Mesendoderm (in vitro differentiated cells): ENCODE results near the gene ATP4A.
A peak's percentile ranks its signal among the peaks of the same experiment; 100 is the strongest.

Experiments used
- DNase-seq: peaks from one replicate; pipeline ENCODE4 v3.0.0; 2013
- H2AK5ac ChIP-seq: 2 replicates; pipeline ENCODE4 v1.6.1; 2013; ENCODE audit warnings: low read length, inconsistent platforms
- H2BK120ac ChIP-seq: 2 replicates; pipeline ENCODE4 v1.6.1; 2013; ENCODE audit warnings: low read depth, mild to moderate bottlenecking, low read length, moderate library complexity, mixed read lengths
- H2BK15ac ChIP-seq: replicated peaks from 2 replicates; pipeline ENCODE4 v1.6.1; 2013; ENCODE audit warnings: low read depth, mild to moderate bottlenecking, moderate library complexity
- H2BK5ac ChIP-seq: 2 replicates; pipeline ENCODE4 v1.6.1; 2013; ENCODE audit warnings: low read length, inconsistent platforms
- H3K18ac ChIP-seq: 2 replicates; pipeline ENCODE4 v1.6.1; 2013; ENCODE audit warnings: mild to moderate bottlenecking, low read length, mixed read lengths
- H3K23ac ChIP-seq: one replicate; pipeline ENCODE4 v1.6.1; 2013; ENCODE audit warnings: low read length
- H3K27ac ChIP-seq: 2 replicates; pipeline ENCODE4 v1.5.1; 2013; ENCODE audit warnings: low read depth, mild to moderate bottlenecking, inconsistent platforms, low read length, moderate library complexity
- H3K27me3 ChIP-seq: 2 replicates; pipeline ENCODE4 v1.6.1; 2013; ENCODE audit warnings: low read length, control low read depth, mild to moderate bottlenecking, inconsistent platforms; ENCODE audit not compliant: insufficient read depth, poor library complexity
- H3K36me3 ChIP-seq: 2 replicates; pipeline ENCODE4 v1.6.1; 2013; ENCODE audit warnings: low read length, inconsistent platforms; ENCODE audit not compliant: control insufficient read depth, insufficient read depth
- H3K4ac ChIP-seq: one replicate; pipeline ENCODE4 v1.6.1; 2013; ENCODE audit warnings: low read depth, mild to moderate bottlenecking, low read length, moderate library complexity
- H3K4me1 ChIP-seq: 2 replicates; pipeline ENCODE4 v1.6.1; 2013; ENCODE audit warnings: low read depth, low read length, inconsistent platforms; ENCODE audit not compliant: control insufficient read depth
- H3K4me2 ChIP-seq: 2 replicates; pipeline ENCODE4 v1.6.1; 2013; ENCODE audit warnings: low read length
- H3K4me3 ChIP-seq: 2 replicates; pipeline ENCODE4 v1.5.1; 2013; ENCODE audit warnings: mild to moderate bottlenecking, low read length
- H3K56ac ChIP-seq: one replicate; pipeline ENCODE4 v1.6.1; 2013; ENCODE audit warnings: low read length
- H3K79me1 ChIP-seq: 2 replicates; pipeline ENCODE4 v1.6.1; 2013; ENCODE audit warnings: low read length, inconsistent platforms
- H3K79me2 ChIP-seq: 2 replicates; pipeline ENCODE4 v1.6.1; 2013; ENCODE audit warnings: mild to moderate bottlenecking, low read length; ENCODE audit not compliant: control insufficient read depth, insufficient read depth
- H3K9ac ChIP-seq: 2 replicates; pipeline ENCODE4 v1.6.1; 2013; ENCODE audit warnings: low read length, inconsistent platforms
- H4K5ac ChIP-seq: one replicate; pipeline ENCODE4 v1.6.1; 2013; ENCODE audit warnings: low read length
- H4K8ac ChIP-seq: one replicate; pipeline ENCODE4 v1.6.1; 2013; ENCODE audit warnings: low read depth, mild to moderate bottlenecking, control low read depth, low read length, moderate library complexity
- WGBS: extraction: QIAGEN DNeasy Blood & Tissue Kit; methylation state at CpG from one replicate; pipeline ENCODE4 v1.1.7; 2013; ENCODE audit warnings: low lambda C conversion rate, missing lambda C conversion rate; ENCODE audit not compliant: insufficient coverage; ENCODE audit errors: extremely low coverage; 5-methylcytosine and 5-hydroxymethylcytosine counted together

The ATP4A gene

DNA sequence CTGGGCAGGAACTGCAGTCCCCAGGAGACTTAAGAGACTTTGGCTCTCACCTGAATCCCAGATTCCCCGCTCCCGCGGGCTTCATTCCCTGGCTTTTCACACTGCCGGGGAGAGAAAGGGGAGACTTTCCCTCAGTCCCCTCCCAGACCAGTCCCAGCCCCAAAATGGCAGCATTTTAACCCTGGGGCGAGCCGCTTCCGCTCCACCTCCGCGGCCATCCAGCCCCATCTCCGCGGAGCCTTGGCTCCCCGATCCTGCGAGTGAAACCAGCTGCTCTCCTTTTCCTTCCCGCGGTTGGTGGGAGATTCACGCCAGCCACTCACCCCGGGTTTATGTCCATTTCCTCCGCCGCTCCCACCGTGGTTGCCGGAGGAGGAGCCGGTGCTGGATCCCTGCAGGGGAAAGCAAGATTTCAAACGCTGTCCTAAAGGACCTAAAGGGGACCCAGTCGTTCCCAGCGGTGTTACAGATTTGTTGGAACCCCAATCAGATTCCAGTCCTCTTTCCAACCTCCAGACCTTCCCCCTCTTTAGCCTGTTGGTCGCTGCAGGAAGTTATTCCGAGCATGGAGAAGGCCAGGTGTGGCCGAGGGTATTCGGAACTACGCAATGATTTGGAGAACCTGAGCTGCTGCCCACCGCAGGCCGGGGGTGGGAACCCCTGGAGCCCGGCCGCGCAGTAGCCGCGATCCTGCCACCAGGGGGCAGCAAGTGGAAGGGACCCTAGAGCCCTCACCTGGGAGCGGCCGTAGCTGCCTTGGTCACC, 53.4 kb downstream of the ATP4A start:
- H3K79me1 ChIP-seq = peaks cover 22% of the 10 kb centered on the region
- peak overlapping the region; percentile 82 for H3K4me2 ChIP-seq
- peaks cover 28% of the 10 kb centered on the region for H3K79me2 ChIP-seq
- H2AK5ac ChIP-seq = peak overlapping the region; percentile 70
- no CpG with 5 or more reads among the region's 39 CpGs for WGBS
- no peak overlapping the region for H4K5ac ChIP-seq
- H3K4ac ChIP-seq = no peak overlapping the region
- no peak overlapping the region for H4K8ac ChIP-seq
- H3K27ac ChIP-seq = peak overlapping the region; percentile 79
- peak overlapping the region; percentile 83 for H3K9ac ChIP-seq
- peak; percentile 95 for DNase-seq
- H3K18ac ChIP-seq = peak overlapping the region; percentile 60
- peak overlapping the region; percentile 93 for H3K56ac ChIP-seq
- H3K4me1 ChIP-seq = no peaks in the 10 kb centered on the region
- peak overlapping the region; percentile 83 for H3K4me3 ChIP-seq
- peaks cover 8% of the 10 kb centered on the region for H3K36me3 ChIP-seq
- H3K27me3 ChIP-seq = no peaks in the 10 kb centered on the region
- H2BK15ac ChIP-seq = no peak overlapping the region
- peak overlapping the region; percentile 57 for H2BK5ac ChIP-seq
- no peak overlapping the region for H2BK120ac ChIP-seq
- peak overlapping the region; percentile 7 for H3K23ac ChIP-seq

DNA sequence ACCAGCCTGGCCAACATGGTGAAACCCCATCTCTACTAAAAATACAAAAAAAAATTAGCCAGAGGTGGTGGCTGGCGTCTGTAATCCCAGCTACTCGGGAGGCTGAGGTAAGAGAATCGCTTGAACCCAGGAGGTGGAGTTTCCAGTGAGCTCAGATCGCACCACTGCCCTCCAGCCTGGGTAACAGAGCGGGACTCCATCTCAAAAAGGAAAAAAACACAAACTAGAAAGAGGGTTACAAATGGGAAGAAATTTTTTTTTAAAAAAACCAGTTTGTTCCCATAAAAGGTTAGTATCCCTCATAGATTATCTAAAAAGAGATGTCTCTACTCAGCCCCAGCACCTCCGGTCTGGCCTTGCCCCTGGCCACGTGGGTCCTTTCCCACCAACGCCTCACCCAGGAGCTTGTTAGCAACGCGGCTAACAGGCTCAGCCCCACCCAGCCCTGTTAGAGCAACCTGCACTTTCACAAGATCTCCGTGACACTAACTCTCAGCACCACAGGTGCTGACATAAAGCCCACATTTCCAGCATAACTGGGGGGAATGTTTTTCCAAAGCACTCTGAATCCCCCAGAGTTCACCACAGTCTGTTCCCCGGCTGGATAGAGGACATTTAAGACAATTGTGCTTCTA, 54.3 kb downstream of the ATP4A start:
- Histone ChIP-seq H2BK5ac (peak overlapping the region; percentile 57), H3K79me2 (peaks cover 28% of the 10 kb centered on the region), H3K36me3 (peaks cover 9% of the 10 kb centered on the region), H2AK5ac (peak overlapping the region; percentile 70), H3K79me1 (peaks cover 22% of the 10 kb centered on the region), H3K27ac (peak overlapping the region; percentile 79), H3K18ac (peak overlapping the region; percentile 60), H3K4me1 (no peaks in the 10 kb centered on the region), H4K5ac (no peak overlapping the region), H3K23ac (no peak overlapping the region), H2BK120ac (no peak overlapping the region), H3K56ac (peak overlapping the region; percentile 93), H4K8ac (no peak overlapping the region), H3K27me3 (no peaks in the 10 kb centered on the region), H3K4me3 (peak overlapping the region; percentile 83), H3K9ac (peak overlapping the region; percentile 83), H3K4ac (no peak overlapping the region), H2BK15ac (no peak overlapping the region), H3K4me2 (peak overlapping the region; percentile 82)
- peak; percentile 88 for DNase-seq
- no CpG with 5 or more reads among the region's 12 CpGs for WGBS

DNA sequence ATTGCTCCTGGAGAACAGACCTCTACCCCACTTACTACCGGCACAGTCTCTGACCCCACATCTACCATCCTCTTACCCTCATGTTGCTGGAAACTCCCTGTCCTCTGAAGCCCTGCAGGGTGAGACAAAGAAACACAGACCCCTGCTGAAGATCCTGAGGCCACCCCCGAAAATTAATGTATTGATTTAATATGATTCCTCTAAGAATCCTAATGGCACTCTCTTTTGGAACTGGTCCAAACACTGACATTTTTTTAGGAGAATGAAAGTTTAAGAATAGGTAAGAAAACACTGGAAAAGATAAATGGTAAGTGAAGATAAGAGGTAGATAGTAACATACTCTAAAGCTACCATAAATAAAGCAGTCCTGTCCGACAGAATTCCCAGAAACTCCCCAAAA, 55.3 kb downstream of the ATP4A start:
- Histone ChIP-seq H3K79me1 (peaks cover 22% of the 10 kb centered on the region), H2BK15ac (no peak overlapping the region), H3K4me3 (no peak overlapping the region), H3K4me2 (no peak overlapping the region), H4K5ac (no peak overlapping the region), H3K4ac (no peak overlapping the region), H3K18ac (no peak overlapping the region), H2BK120ac (no peak overlapping the region), H3K36me3 (peaks cover 10% of the 10 kb centered on the region), H4K8ac (no peak overlapping the region), H3K56ac (peak overlapping the region; percentile 93), H3K9ac (peak overlapping the region; percentile 83), H2BK5ac (no peak overlapping the region), H3K4me1 (no peaks in the 10 kb centered on the region), H3K27ac (no peak overlapping the region), H3K79me2 (peaks cover 28% of the 10 kb centered on the region), H2AK5ac (no peak overlapping the region), H3K23ac (no peak overlapping the region), H3K27me3 (no peaks in the 10 kb centered on the region)
- DNase-seq = no peak
- no CpG with 5 or more reads among the region's 3 CpGs for WGBS

DNA sequence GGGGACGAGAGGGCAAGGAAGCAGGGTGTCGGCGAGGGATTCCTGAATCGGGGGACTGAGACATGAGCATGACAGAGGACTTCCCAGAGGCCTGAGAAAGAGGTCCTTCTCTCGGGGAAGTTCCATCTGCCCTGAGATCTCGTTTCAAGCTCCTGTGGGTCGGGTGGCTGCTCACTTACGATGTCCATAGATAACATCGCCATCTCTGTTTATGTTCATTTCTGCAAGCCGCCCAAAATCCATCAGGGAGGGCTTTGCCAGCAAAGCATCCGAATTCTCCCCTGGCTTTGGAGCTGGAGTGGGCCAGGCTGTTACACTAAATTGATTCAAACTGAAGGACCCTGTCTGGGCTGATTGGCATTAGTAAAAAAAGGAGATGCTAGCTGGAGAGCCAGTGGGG, 55.9 kb downstream of the ATP4A start:
- Histone ChIP-seq H3K27me3 (no peaks in the 10 kb centered on the region), H3K18ac (no peak overlapping the region), H2BK15ac (no peak overlapping the region), H4K8ac (no peak overlapping the region), H3K4me1 (no peaks in the 10 kb centered on the region), H2BK120ac (no peak overlapping the region), H4K5ac (no peak overlapping the region), H3K27ac (no peak overlapping the region), H3K36me3 (peaks cover 11% of the 10 kb centered on the region), H3K4me2 (no peak overlapping the region), H3K23ac (no peak overlapping the region), H3K4ac (no peak overlapping the region), H3K56ac (peak overlapping the region; percentile 44), H3K79me1 (peaks cover 22% of the 10 kb centered on the region), H3K9ac (no peak overlapping the region), H2BK5ac (no peak overlapping the region), H3K79me2 (peaks cover 28% of the 10 kb centered on the region), H2AK5ac (no peak overlapping the region), H3K4me3 (no peak overlapping the region)
- DNase-seq = no peak
- no CpG with 5 or more reads among the region's 11 CpGs for WGBS

DNA sequence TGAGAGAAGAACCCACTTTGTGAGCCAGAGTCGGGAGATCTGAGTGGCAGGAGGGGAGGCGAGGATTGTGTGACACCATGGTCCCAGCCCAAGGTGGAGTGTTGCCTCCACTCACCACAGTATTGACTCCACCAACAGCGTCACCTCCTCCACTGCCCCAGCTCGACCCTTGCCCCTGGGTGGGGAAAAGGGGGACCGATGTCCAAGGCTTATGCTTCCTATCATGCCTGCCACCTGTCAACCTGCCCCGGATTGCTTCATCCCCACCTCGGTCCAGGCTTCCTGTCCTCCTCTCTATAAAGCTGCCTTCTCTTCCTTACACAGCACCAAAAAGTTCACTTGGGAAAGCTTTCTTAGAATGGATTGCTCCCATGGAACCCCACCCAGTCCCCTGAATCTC, 57.4 kb downstream of the ATP4A start:
- DNase-seq = no peak
- H3K4me2 ChIP-seq = no peak overlapping the region
- H3K9ac ChIP-seq = no peak overlapping the region
- H3K36me3 ChIP-seq = peaks cover 12% of the 10 kb centered on the region
- no peak overlapping the region for H3K27ac ChIP-seq
- no peak overlapping the region for H3K4ac ChIP-seq
- peaks cover 28% of the 10 kb centered on the region for H3K79me2 ChIP-seq
- H3K79me1 ChIP-seq = peaks cover 22% of the 10 kb centered on the region
- H2BK120ac ChIP-seq = no peak overlapping the region
- no peak overlapping the region for H3K23ac ChIP-seq
- H4K8ac ChIP-seq = no peak overlapping the region
- H2BK5ac ChIP-seq = no peak overlapping the region
- WGBS = no CpG with 5 or more reads among the region's 7 CpGs
- no peak overlapping the region for H3K18ac ChIP-seq
- H2BK15ac ChIP-seq = no peak overlapping the region
- H3K27me3 ChIP-seq = no peaks in the 10 kb centered on the region
- no peaks in the 10 kb centered on the region for H3K4me1 ChIP-seq
- H3K4me3 ChIP-seq = no peak overlapping the region
- no peak overlapping the region for H4K5ac ChIP-seq
- no peak overlapping the region for H3K56ac ChIP-seq
- H2AK5ac ChIP-seq = no peak overlapping the region
